ENCODE measurements around the gene IL18RAP.

GRCh38 chr2:102453501-102453900 lies 30.5 kb downstream of the IL18RAP start:
- TF ChIP-seq TEAD1 (CRISPR knock-in tag; IDR thresholded peaks at IDR 0.05) (no peak), CTCF (IDR thresholded peaks at IDR 0.05) (no peak), ZNF232 (CRISPR knock-in tag; IDR thresholded peaks at IDR 0.05) (no peak), SP1 (CRISPR knock-in tag; conservative IDR thresholded peaks at IDR 0.05) (no peak), NFYB (CRISPR knock-in tag; conservative IDR thresholded peaks at IDR 0.05; ENCODE audit: low read depth) (no peak), NR3C1 (CRISPR knock-in tag; conservative IDR thresholded peaks at IDR 0.05; ENCODE audit: low read depth) (no peak), ZNF263 (CRISPR knock-in tag; IDR thresholded peaks at IDR 0.05; ENCODE audit: low read depth) (no peak), NR2C2 (CRISPR knock-in tag; IDR thresholded peaks at IDR 0.05) (no peak), KAT7 (CRISPR knock-in tag; IDR thresholded peaks at IDR 0.05; ENCODE audit: borderline replicate concordance) (no peak), CBFB (CRISPR knock-in tag; IDR thresholded peaks at IDR 0.05; ENCODE audit: low read depth) (no peak), TCF7 (CRISPR knock-in tag; IDR thresholded peaks at IDR 0.05; ENCODE audit: low read depth) (no peak), ARID4B (CRISPR knock-in tag; IDR thresholded peaks at IDR 0.05; ENCODE audit: borderline replicate concordance) (no peak)
- TF ChIP-seq, protein P1, sequence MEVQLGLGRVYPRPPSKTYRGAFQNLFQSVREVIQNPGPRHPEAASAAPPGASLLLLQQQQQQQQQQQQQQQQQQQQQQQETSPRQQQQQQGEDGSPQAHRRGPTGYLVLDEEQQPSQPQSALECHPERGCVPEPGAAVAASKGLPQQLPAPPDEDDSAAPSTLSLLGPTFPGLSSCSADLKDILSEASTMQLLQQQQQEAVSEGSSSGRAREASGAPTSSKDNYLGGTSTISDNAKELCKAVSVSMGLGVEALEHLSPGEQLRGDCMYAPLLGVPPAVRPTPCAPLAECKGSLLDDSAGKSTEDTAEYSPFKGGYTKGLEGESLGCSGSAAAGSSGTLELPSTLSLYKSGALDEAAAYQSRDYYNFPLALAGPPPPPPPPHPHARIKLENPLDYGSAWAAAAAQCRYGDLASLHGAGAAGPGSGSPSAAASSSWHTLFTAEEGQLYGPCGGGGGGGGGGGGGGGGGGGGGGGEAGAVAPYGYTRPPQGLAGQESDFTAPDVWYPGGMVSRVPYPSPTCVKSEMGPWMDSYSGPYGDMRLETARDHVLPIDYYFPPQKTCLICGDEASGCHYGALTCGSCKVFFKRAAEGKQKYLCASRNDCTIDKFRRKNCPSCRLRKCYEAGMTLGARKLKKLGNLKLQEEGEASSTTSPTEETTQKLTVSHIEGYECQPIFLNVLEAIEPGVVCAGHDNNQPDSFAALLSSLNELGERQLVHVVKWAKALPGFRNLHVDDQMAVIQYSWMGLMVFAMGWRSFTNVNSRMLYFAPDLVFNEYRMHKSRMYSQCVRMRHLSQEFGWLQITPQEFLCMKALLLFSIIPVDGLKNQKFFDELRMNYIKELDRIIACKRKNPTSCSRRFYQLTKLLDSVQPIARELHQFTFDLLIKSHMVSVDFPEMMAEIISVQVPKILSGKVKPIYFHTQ (CRISPR knock-in tag; IDR thresholded peaks at IDR 0.05) = no peak

All from WTC11 (cell line).